DMS79 treated with DMSO at 0.1 percent for 48 hours (cell line): Measurements from ENCODE around the gene RAN.
"Not testable (repeated sequence)": the region's sequence is repeated elsewhere in the genome, so short reads cannot be mapped to it uniquely, and the experiment has no call there.

Experiments
- DNase-seq: peaks from one replicate; lab custom pipeline; 2025; lab: John Stamatoyannopoulos, UW

Gene RAN

GRCh38 chr12:130849561-130850417, 22.1 kb upstream of the RAN start:
- DNase-seq: no peak

DNA sequence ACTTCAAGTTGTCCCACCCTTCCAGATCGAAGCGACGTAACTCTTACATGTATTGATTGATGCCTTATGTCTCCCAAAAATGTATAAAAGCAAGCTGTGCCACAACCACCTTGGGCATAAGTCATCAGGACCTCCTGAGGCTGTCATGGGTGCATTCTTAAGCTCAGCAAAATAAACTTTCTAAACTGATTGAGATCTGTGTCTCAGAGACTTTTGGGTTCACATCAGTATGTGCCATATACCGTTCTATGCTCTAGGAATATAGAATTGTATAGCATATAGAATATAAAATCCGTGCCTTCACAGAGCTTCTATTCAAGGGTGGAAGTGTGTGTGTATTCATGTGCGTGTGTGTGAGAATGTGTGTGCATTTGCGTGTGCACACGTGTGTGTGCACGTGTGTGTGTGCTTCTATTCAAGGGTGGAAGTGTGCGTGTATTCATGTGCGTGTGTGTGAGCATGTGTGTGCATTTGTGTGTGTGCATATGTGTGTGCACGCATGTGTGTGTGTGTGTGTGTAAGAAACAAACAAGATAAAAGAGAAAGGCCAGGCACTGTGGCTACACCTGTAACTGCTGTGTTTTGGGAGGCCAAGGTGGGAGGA, 21.3 kb upstream of the RAN start:
- no peak for DNase-seq

DNA sequence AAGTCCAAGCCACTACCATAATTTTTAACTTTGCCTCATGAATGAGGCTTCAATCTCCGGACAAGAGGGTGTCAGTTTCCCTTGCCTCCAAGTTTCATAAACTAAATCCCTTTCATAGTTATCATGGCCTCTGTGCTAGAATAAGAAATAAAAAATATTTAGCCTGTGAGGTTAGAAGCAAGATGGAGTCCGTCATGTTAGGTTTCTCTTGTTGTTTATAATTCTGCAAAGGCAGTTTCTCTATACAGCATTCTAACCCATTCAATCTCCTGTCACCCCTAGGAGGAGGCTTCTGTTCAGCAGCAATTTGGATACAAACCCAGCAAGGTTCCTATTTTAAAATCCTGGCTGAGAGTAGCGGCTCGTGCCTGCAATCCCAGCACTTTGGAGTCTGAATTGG, 15.8 kb upstream of the RAN start:
- no peak for DNase-seq

GRCh38 chr12:130858084-130858483, 13.8 kb upstream of the RAN start:
- DNase-seq: no peak

- DNase-seq: no peak
Observed at GRCh38 chr12:130859161-130859560, 12.7 kb upstream of the RAN start.

DNA sequence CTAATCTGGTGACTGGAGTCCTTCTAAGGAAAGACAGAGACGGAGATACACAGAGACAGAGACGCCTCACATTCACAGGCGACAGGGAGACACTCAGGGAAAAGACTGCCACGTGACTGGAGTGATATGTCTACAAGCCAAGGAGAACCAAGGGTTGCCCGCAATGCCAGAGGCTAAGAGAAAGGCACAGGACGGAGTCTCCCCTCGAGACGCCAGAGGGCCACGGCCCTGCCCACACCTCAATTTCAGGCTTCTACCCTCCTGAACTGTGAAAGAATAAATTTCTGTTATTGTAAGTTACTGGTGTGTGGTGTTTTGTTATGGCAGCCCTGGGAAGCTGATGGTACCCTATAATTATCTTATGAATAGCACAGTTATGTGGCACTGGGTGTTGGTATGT, 11.6 kb upstream of the RAN start:
- DNase-seq: no peak

- no peak for DNase-seq
Observed at GRCh38 chr12:130862161-130862560, 9.7 kb upstream of the RAN start.

DNA sequence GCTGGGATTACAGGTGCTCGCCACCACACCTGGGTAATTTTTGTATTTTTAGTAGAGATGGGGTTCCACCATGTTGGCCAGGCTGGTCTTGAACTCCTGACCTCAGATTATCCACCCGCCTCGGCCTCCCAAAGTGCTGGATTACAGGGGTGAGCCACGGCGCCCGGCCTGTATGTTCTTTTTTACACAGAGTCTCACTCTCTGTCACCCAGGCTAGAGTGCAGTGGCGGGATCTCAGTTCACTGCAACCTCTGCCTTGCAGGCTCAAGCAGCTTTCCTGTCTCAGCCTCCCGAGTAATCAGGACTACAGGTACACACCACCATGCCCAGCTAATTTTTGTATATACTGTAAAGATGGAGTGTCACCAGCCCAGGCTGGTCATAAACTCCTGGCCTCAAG, 9.1 kb upstream of the RAN start:
- not testable (repeated sequence) for DNase-seq

DNA sequence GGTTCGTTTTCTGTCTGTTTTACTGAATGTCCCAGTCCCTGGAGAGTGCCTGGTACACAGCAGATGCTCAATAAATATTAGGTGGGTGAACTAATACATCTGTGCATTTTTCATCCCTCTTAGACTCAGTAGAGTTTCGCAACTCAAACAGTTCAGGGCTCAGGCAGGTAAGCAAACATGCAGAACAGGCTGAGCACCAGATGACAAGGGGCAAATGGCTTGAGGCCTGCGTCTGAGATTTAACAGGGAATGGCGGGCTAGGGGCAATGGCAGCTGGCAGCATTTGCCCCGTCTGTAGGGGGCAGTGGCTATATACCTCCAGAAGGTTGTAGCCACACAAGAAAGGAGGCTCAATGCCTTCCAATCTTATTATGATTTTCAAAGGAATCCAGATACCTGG, 8.6 kb upstream of the RAN start:
- DNase-seq: no peak

DNA sequence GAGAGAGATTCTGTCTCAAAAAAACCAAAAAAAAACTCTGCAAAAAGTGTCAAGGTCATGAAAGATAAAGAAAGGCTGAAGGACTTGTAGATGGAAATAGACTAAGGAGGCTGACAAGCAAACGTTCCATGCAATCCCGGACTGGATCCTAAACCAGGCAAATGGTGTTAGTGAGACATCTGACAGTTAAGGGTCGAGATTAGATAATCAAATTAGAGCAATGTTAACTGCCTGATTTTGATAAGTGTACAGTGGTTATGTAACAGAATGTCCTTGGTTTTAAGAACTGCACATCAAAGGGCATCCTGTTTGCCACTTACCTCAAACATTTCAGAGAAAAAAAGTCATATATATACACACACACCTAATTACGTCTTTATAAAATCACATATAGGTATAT, 3.5 kb upstream of the RAN start:
- DNase-seq: no peak

- peak; percentile 7 for DNase-seq
Observed at GRCh38 chr12:130870442-130871285, 1.2 kb upstream of the RAN start.

DNA sequence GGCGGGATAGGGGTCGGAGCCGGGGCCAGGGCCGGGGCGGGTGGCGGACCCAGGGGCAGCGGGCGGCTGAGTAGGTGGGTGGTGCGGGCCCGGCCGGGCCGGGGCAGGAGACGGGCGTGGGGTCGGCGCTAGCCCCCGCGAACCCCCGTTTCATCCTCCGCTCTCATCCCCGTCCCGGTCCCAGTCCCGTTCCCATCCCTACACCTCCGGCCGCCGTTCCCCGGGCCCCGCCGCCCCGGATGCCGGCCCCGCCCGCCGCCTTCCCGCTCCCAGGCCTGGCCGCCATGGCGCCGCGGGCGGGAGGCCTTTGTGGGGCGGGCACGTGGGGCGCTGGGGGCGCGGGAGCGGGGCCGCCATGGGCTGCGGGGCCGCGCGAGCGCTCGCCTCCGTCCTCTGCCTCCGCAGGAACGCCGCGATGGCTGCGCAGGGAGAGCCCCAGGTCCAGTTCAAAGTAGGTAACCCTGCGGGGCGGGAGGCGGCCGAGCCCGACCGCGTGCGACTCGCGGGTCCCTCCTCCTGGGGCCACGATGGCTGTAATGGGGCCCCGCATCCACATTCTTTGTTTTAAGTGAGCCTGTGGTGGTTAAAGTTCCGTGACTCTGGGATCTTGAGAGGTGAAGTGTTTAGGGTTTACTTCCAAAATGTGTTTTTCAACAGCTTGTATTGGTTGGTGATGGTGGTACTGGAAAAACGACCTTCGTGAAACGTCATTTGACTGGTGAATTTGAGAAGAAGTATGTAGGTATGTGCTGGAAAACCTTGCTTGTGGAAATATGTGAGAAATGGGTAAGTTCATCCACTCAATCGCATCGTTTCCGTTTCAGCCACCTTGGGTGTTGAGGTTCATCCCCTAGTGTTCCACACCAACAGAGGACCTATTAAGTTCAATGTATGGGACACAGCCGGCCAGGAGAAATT, 572 bp downstream of the RAN start:
- DNase-seq: peak; percentile 29

- no peak for DNase-seq
Observed at GRCh38 chr12:130873106-130873795, 1.4 kb downstream of the RAN start.

GRCh38 chr12:130873825-130874224, 2.0 kb downstream of the RAN start:
- no peak for DNase-seq

DNA sequence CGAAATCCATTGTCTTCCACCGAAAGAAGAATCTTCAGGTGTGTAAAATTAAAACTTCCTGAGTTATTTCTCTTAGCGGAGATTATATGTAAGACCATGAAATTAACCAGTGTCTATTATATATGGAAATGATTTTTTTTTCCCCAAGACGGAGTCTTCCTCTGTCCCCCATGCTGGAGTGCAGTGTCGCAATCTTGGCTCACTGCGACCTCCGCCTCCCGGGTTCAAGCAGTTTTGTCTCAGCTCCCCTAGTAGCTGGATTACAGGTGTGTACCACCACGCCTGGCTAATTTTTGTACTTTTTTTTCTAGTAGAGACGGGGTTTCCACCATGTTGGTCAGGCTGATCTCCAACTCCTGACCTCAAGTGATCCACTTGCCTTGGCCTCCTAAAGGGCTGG, 2.8 kb downstream of the RAN start:
- no peak for DNase-seq

GRCh38 chr12:130875193-130875592, 3.3 kb downstream of the RAN start:
- DNase-seq: no peak

DNA sequence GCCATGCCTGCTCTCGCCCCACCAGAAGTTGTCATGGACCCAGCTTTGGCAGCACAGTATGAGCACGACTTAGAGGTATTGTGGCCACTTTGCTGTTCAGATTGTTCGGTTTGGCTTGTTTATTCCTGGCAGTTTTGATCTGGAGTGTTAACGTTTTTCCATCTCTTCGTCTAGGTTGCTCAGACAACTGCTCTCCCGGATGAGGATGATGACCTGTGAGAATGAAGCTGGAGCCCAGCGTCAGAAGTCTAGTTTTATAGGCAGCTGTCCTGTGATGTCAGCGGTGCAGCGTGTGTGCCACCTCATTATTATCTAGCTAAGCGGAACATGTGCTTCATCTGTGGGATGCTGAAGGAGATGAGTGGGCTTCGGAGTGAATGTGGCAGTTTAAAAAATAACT, 3.8 kb downstream of the RAN start:
- not testable (repeated sequence) for DNase-seq

DNA sequence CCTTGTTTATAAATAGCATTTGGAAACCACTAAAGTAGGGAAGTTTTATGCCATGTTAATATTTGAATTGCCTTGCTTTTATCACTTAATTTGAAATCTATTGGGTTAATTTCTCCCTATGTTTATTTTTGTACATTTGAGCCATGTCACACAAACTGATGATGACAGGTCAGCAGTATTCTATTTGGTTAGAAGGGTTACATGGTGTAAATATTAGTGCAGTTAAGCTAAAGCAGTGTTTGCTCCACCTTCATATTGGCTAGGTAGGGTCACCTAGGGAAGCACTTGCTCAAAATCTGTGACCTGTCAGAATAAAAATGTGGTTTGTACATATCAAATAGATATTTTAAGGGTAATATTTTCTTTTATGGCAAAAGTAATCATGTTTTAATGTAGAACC, 4.4 kb downstream of the RAN start:
- DNase-seq: no peak

DNA sequence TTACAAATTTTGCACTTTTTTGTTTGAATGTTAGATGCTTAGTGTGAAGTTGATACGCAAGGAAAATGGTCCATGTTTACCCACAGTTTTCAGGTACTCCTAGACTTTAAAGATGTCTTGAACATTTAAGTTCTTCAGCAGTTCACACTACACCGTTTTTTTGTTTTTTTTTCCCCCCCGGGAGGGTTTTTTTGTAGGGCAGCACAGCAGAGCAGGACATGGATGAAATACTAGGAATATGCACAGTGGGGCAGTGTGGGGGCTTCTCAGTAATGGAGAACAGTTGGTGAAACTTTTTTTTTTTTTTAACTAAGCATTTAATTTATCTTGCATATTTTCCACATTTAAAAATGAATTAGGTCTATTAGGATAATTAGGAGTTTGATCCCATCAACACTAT, 4.9 kb downstream of the RAN start:
- no peak for DNase-seq

DNA sequence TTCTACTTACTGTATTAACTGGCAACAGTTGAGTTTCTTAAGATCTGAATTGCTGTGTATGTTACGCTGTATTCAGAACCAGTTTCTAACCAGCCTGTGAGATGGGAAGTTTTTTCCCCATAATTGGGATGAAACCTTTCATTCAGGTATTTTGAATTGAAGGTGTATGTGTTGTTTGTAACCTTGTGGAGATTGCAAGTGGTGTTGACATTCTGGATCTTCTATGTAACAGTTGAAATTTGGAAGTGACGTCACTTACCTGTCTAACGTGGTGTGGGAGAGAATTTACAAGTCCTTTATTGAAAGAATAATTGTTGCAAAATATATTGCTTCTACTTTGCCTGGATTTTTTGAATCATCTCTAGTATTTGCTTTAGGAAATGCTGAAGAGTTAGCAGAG, 5.5 kb downstream of the RAN start:
- DNase-seq: no peak
